HepG2 (cell line): Measurements from ENCODE around the gene IFT122. TPM values are rescaled to one million over a fixed set of nuclear protein-coding genes. Genes with fewer than 3 reads are reported as not detected.

Experiments used
- ATM ChIP-seq: fragments of 450-650 bp; IDR thresholded peaks from 2 replicates; pipeline ENCODE4 v1.7.1; 2017; ENCODE audit warnings: mild to moderate bottlenecking, borderline replicate concordance
- EHMT2 ChIP-seq: fragments of 200-600 bp; sonication (generic); IDR thresholded peaks from 2 replicates; pipeline ENCODE4 v1.7.0; 2017; ENCODE audit warnings: antibody characterized with exemption, low read depth, low read length, borderline replicate concordance
- KDM3A ChIP-seq: IDR thresholded peaks from 2 replicates; pipeline ENCODE4 v1.6.1; 2018; ENCODE audit warnings: low read depth, missing compliant biosample characterization
- RBFOX2 ChIP-seq: fragments of 200-400 bp; formaldehyde crosslinking; IDR thresholded peaks from 2 replicates; pipeline ENCODE4 v1.6.1; 2017; ENCODE audit warnings: low read depth, mild to moderate bottlenecking, low read length
- RBM39 ChIP-seq: fragments of 200-400 bp; formaldehyde crosslinking; IDR thresholded peaks from one replicate; pipeline ENCODE4 v1.6.1; 2018; ENCODE audit warnings: antibody characterized with exemption, mild to moderate bottlenecking, low read depth, low read length; ENCODE audit not compliant: poor library complexity, severe bottlenecking
- ZFP37 ChIP-seq: sonication (generic); formaldehyde crosslinking; IDR thresholded peaks from 2 replicates; pipeline ENCODE4 v1.4.0; 2020; ENCODE audit warnings: missing genetic modification reagents, borderline replicate concordance
- ZNF460 ChIP-seq: sonication (generic); formaldehyde crosslinking; IDR thresholded peaks from 2 replicates; pipeline ENCODE4 v1.5.1; 2020; ENCODE audit warnings: missing genetic modification reagents, mild to moderate bottlenecking, borderline replicate concordance
- polyA plus RNA-seq, 8 experiments: library from polyadenylated mRNA; depleted of rRNA in 3 of 8; stranded (reverse) in 7 of 8; unstranded in 1 of 8; fragments of >200 nt; fragmentation: Illumina TruSeq in 4 of 8; extraction: Trizol in 4 of 8; gene quantifications; 2 replicates each; pipeline versions ENCODE4 v1.2.1 to v1.2.3, GENCODE V29; 2011 to 2016; ENCODE audit warnings: low read depth in 4 of 8, missing spikeins in 1 of 8, mixed read lengths in 1 of 8; ENCODE audit not compliant: insufficient read depth in 1 of 8
- total RNA-seq, 5 experiments: library from RNA; depleted of rRNA; stranded (reverse); fragments of >200 nt; fragmentation: Illumina TruSeq; extraction: Trizol; gene quantifications; 2 replicates each; pipeline ENCODE4 v1.2.3, GENCODE V29; 2016; ENCODE audit warnings: low read depth in 1 of 5
- TF ChIP-seq, protein P1 (sequence below): fragments of 450-650 bp; IDR thresholded peaks from 2 replicates; pipeline ENCODE4 v1.6.1; 2016
- TF ChIP-seq, protein P2 (sequence below): sonication (generic); formaldehyde crosslinking; IDR thresholded peaks from 2 replicates; pipeline ENCODE4 v1.4.0; 2020; ENCODE audit warnings: missing genetic modification reagents
- TF ChIP-seq, protein P3 (sequence below): IDR thresholded peaks from 2 replicates; pipeline ENCODE4 v1.6.1; 2016; ENCODE audit warnings: missing compliant biosample characterization, missing genetic modification reagents, borderline replicate concordance
- TF ChIP-seq, protein P4 (sequence below): sonication (generic); formaldehyde crosslinking; IDR thresholded peaks from 2 replicates; pipeline ENCODE4 v1.5.1; 2020; ENCODE audit warnings: mild to moderate bottlenecking, missing genetic modification reagents, borderline replicate concordance
- TF ChIP-seq, protein P5 (sequence below): sonication (generic); formaldehyde crosslinking; IDR thresholded peaks from 2 replicates; pipeline ENCODE4 v1.5.1; 2020; ENCODE audit warnings: mild to moderate bottlenecking, missing genetic modification reagents, borderline replicate concordance
- TF ChIP-seq, protein P6 (sequence below): sonication (generic); formaldehyde crosslinking; IDR thresholded peaks from 2 replicates; pipeline ENCODE4 v1.5.1; 2020; ENCODE audit warnings: mild to moderate bottlenecking, moderate library complexity, missing genetic modification reagents

The IFT122 gene
- total and polyA plus RNA-seq, 2 of the 13 experiments (the other 11 are each of a cell fraction or from before 2014, with no cell fraction given): 10.1 to 10.3 TPM

DNA sequence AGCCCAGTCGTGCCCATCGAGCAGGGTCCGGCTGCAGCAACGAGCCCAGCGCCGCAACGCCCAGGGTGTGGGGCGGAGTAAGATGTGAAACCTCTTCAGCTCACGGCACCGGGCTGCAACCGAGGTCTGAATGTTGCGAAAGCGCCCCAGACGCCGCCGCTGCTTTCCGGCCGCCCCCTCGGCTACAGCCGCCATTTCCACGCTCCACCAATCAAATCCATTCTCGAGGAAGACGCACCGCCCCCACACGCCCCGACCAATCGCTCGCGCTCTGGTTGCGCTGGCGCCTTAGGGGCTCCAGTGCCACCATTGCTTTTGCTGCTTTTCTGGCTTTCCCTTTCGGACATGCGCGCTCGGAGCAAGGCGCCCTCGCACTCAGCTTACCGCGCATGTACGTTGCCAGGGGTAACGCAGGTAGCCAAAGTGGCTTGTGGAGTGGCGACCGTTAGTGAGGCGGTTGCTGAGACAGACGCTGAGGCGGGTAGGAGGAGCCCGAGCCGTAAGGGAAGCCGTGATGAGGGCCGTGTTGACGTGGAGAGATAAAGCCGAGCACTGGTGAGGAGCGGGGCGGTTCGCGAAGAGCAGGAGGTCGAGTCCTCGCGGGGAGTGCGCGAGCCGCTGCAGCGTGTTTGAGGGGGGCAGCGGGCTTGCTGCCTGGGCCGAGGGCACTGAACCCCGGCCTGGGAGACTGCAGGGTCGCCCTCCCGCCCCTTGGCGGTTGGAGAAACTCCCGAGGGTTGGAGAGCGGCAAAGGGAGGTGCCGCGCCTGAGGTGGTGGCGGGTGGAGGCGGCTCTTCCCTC, at the start of gene IFT122, which contains the start of gene MBD4 (continued):
- peak; percentile 79 for TF ChIP-seq RBM39
- TF ChIP-seq KDM3A (CRISPR knock-in tag): peak; percentile 76; the same call in 1 of the 2 replicates
- no peak for TF ChIP-seq ZNF460 (CRISPR knock-in tag)
- TF ChIP-seq ZFP37 (CRISPR knock-in tag): no peak
- TF ChIP-seq, protein P1, sequence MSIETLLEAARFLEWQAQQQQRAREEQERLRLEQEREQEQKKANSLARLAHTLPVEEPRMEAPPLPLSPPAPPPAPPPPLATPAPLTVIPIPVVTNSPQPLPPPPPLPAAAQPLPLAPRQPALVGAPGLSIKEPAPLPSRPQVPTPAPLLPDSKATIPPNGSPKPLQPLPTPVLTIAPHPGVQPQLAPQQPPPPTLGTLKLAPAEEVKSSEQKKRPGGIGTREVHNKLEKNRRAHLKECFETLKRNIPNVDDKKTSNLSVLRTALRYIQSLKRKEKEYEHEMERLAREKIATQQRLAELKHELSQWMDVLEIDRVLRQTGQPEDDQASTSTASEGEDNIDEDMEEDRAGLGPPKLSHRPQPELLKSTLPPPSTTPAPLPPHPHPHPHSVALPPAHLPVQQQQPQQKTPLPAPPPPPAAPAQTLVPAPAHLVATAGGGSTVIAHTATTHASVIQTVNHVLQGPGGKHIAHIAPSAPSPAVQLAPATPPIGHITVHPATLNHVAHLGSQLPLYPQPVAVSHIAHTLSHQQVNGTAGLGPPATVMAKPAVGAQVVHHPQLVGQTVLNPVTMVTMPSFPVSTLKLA: peak; percentile 75
- TF ChIP-seq, protein P2, sequence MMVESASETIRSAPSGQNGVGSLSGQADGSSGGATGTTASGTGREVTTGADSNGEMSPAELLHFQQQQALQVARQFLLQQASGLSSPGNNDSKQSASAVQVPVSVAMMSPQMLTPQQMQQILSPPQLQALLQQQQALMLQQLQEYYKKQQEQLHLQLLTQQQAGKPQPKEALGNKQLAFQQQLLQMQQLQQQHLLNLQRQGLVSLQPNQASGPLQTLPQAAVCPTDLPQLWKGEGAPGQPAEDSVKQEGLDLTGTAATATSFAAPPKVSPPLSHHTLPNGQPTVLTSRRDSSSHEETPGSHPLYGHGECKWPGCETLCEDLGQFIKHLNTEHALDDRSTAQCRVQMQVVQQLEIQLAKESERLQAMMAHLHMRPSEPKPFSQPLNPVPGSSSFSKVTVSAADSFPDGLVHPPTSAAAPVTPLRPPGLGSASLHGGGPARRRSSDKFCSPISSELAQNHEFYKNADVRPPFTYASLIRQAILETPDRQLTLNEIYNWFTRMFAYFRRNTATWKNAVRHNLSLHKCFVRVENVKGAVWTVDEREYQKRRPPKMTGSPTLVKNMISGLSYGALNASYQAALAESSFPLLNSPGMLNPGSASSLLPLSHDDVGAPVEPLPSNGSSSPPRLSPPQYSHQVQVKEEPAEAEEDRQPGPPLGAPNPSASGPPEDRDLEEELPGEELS (CRISPR knock-in tag): no peak; the same call in none of the 2 replicates
- peak; percentile 83 for TF ChIP-seq RBFOX2
- TF ChIP-seq, protein P3, sequence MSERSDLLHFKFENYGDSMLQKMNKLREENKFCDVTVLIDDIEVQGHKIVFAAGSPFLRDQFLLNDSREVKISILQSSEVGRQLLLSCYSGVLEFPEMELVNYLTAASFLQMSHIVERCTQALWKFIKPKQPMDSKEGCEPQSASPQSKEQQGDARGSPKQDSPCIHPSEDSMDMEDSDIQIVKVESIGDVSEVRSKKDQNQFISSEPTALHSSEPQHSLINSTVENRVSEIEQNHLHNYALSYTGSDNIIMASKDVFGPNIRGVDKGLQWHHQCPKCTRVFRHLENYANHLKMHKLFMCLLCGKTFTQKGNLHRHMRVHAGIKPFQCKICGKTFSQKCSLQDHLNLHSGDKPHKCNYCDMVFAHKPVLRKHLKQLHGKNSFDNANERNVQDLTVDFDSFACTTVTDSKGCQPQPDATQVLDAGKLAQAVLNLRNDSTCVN: no peak
- TF ChIP-seq, protein P4, sequence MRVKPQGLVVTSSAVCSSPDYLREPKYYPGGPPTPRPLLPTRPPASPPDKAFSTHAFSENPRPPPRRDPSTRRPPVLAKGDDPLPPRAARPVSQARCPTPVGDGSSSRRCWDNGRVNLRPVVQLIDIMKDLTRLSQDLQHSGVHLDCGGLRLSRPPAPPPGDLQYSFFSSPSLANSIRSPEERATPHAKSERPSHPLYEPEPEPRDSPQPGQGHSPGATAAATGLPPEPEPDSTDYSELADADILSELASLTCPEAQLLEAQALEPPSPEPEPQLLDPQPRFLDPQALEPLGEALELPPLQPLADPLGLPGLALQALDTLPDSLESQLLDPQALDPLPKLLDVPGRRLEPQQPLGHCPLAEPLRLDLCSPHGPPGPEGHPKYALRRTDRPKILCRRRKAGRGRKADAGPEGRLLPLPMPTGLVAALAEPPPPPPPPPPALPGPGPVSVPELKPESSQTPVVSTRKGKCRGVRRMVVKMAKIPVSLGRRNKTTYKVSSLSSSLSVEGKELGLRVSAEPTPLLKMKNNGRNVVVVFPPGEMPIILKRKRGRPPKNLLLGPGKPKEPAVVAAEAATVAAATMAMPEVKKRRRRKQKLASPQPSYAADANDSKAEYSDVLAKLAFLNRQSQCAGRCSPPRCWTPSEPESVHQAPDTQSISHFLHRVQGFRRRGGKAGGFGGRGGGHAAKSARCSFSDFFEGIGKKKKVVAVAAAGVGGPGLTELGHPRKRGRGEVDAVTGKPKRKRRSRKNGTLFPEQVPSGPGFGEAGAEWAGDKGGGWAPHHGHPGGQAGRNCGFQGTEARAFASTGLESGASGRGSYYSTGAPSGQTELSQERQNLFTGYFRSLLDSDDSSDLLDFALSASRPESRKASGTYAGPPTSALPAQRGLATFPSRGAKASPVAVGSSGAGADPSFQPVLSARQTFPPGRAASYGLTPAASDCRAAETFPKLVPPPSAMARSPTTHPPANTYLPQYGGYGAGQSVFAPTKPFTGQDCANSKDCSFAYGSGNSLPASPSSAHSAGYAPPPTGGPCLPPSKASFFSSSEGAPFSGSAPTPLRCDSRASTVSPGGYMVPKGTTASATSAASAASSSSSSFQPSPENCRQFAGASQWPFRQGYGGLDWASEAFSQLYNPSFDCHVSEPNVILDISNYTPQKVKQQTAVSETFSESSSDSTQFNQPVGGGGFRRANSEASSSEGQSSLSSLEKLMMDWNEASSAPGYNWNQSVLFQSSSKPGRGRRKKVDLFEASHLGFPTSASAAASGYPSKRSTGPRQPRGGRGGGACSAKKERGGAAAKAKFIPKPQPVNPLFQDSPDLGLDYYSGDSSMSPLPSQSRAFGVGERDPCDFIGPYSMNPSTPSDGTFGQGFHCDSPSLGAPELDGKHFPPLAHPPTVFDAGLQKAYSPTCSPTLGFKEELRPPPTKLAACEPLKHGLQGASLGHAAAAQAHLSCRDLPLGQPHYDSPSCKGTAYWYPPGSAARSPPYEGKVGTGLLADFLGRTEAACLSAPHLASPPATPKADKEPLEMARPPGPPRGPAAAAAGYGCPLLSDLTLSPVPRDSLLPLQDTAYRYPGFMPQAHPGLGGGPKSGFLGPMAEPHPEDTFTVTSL (CRISPR knock-in tag): no peak
- TF ChIP-seq, protein P5, sequence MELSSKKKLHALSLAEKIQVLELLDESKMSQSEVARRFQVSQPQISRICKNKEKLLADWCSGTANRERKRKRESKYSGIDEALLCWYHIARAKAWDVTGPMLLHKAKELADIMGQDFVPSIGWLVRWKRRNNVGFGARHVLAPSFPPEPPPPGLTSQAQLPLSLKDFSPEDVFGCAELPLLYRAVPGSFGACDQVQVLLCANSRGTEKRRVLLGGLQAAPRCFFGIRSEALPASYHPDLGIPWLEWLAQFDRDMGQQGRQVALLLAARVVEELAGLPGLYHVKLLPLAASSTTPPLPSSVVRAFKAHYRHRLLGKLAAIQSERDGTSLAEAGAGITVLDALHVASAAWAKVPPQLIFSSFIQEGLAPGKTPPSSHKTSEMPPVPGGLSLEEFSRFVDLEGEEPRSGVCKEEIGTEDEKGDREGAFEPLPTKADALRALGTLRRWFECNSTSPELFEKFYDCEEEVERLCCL (CRISPR knock-in tag): no peak
- no peak for TF ChIP-seq EHMT2
- TF ChIP-seq ATM: no peak
- TF ChIP-seq, protein P6, sequence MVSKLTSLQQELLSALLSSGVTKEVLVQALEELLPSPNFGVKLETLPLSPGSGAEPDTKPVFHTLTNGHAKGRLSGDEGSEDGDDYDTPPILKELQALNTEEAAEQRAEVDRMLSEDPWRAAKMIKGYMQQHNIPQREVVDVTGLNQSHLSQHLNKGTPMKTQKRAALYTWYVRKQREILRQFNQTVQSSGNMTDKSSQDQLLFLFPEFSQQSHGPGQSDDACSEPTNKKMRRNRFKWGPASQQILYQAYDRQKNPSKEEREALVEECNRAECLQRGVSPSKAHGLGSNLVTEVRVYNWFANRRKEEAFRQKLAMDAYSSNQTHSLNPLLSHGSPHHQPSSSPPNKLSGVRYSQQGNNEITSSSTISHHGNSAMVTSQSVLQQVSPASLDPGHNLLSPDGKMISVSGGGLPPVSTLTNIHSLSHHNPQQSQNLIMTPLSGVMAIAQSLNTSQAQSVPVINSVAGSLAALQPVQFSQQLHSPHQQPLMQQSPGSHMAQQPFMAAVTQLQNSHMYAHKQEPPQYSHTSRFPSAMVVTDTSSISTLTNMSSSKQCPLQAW (CRISPR knock-in tag): peak; percentile 82; the same call in 1 of the 2 replicates
